Measurements from ENCODE around the gene SCN4A. TPM values are rescaled to one million over a fixed set of nuclear protein-coding genes. Genes with fewer than 3 reads are reported as not detected.
A peak's percentile ranks its signal among the peaks of the same experiment; 100 is the strongest.
"Not testable (repeated sequence)": the region's sequence is repeated elsewhere in the genome, so short reads cannot be mapped to it uniquely, and the experiment has no call there.

SCN4A gene
- total RNA-seq, 4 donors from 2014 or later, result 0.83 TPM; not detected in 3

DNA sequence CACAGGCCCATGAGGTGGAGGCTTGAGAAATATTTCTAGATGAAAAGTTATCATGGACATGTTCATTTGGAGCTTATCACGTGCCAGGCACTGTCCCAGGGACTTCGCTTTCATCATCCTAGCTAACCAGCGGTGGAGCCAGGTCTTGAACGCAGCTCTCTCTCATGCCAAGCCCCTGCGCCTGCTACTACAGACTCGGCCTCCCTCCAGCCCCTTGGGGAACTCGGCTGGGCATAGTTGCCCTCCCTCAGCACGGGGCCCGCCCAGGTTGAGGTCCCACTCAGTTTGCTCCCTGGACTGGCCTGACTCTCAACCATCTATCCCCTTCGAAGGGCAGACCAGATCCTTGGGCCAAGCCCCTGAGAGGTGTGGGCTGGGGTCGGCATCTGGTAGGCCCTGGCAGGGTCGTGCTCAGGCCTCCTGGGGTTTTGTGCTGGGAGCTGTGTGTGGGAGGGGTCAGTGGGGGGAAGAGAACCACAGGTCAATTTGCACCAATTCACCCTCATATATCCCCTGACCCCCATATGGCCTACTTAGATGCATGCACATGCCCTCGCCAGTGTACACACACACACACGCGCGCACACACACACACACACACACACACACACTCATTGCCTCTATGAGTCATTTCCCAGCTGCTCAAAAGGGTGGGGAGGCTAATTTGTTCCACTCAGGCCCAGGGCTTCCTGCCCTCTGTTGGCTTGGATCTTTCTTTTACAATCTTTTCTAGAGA lies 12.1 kb upstream of the SCN4A start:
- Histone ChIP-seq H3K27ac (peak overlapping the region in 3 of 4 donors; percentile 8 to 64 (median 31)), H3K4me3 (no peak overlapping the region), H3K27me3 (no peaks in the 10 kb centered on the region), H3K4me1 (peaks cover 0 to 8% (median 0%) of the 10 kb centered on the region in 4 donors), H3K36me3 (no peaks in the 10 kb centered on the region), H3K9me3 (peaks cover 0 to 3% (median 2%) of the 10 kb centered on the region in 4 donors)
- TF ChIP-seq POLR2A (IDR thresholded peaks at IDR 0.05), result no peak
- TF ChIP-seq, protein P1, sequence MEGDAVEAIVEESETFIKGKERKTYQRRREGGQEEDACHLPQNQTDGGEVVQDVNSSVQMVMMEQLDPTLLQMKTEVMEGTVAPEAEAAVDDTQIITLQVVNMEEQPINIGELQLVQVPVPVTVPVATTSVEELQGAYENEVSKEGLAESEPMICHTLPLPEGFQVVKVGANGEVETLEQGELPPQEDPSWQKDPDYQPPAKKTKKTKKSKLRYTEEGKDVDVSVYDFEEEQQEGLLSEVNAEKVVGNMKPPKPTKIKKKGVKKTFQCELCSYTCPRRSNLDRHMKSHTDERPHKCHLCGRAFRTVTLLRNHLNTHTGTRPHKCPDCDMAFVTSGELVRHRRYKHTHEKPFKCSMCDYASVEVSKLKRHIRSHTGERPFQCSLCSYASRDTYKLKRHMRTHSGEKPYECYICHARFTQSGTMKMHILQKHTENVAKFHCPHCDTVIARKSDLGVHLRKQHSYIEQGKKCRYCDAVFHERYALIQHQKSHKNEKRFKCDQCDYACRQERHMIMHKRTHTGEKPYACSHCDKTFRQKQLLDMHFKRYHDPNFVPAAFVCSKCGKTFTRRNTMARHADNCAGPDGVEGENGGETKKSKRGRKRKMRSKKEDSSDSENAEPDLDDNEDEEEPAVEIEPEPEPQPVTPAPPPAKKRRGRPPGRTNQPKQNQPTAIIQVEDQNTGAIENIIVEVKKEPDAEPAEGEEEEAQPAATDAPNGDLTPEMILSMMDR (IDR thresholded peaks at IDR 0.05), result no peak
- DNase-seq, result peak in 1 of 3 donors; percentile 65

DNA sequence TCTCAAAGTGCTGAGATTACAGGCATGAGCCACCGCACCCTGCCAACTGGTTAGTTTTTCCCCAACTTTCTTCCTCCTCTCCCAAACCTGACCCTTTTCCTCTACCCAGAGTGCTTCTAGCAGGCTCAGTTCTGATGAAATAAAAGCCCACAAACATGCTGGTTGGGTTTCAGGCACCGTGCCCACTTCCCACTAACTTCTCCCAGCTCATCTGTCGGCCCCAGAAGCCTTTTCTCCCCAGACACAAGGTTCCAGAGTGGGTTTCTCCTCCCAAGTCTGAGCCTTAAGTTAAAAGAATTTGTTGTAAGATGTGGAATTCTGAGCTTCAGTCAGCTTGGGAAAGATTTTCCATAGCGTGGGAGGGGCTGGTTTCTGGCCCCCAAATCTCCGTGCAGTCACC lies 11.5 kb upstream of the SCN4A start:
- Histone ChIP-seq H3K9me3 (peaks cover 0 to 3% (median 2%) of the 10 kb centered on the region in 4 donors), H3K27ac (peak overlapping the region in 3 of 4 donors; percentile 8 to 59 (median 31)), H3K27me3 (no peaks in the 10 kb centered on the region), H3K4me3 (no peak overlapping the region), H3K36me3 (no peaks in the 10 kb centered on the region), H3K4me1 (peaks cover 0 to 8% (median 0%) of the 10 kb centered on the region in 4 donors)
- no peak for DNase-seq
- TF ChIP-seq, protein P1 (IDR thresholded peaks at IDR 0.05), result no peak
- TF ChIP-seq POLR2A (IDR thresholded peaks at IDR 0.05), result no peak

DNA sequence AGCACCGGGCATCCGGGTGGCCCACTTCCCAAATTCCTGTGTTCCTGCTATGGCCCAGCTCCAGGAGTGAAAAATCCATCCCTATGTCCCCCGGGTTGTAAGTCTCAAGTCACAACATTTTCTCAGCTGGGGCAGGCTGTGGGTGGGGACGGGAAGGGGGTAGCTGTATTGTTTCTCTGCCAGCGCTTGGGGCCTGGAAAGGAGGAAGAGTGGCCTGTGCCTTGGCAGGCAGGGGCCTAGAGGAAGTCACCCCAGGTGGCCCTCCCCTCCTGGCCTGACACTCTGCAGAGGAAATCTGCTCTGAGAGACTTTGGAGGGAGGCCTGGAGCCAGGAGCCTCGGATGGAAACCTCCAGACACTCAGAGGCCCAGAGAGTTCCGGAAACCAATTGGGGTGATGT lies 10.6 kb upstream of the SCN4A start:
- Histone ChIP-seq H3K27ac (peak overlapping the region in 1 of 4 donors; percentile 31), H3K4me1 (peaks cover 0 to 8% (median 0%) of the 10 kb centered on the region in 4 donors), H3K36me3 (no peaks in the 10 kb centered on the region), H3K9me3 (peaks cover 0 to 3% (median 2%) of the 10 kb centered on the region in 4 donors), H3K27me3 (no peaks in the 10 kb centered on the region), H3K4me3 (no peak overlapping the region)
- TF ChIP-seq, protein P1 (IDR thresholded peaks at IDR 0.05), result no peak
- no peak for TF ChIP-seq POLR2A (IDR thresholded peaks at IDR 0.05)
- DNase-seq, result no peak

DNA sequence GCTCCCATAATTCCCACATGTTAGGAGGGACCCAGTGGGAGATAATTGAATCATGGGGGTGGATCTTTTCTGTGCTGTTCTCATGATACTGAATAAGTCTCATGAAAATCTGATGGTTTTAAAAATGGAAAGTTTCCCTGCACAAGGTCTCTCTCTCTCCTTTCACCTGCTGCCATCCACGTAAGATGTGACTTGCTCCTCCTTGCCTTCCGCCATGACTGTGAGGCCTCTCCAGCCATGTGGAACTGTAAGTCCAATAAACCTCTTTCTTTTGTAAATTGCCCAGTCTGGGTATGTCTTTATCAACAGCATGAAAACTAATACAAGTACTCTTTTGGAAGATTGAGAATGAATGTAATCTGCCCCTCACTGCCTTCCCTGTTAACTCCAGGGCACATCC lies 9.9 kb upstream of the SCN4A start:
- not testable (repeated sequence) for H3K9me3 ChIP-seq, H3K27ac ChIP-seq, H3K27me3 ChIP-seq, H3K4me1 ChIP-seq, H3K4me3 ChIP-seq, H3K36me3 ChIP-seq, DNase-seq

DNA sequence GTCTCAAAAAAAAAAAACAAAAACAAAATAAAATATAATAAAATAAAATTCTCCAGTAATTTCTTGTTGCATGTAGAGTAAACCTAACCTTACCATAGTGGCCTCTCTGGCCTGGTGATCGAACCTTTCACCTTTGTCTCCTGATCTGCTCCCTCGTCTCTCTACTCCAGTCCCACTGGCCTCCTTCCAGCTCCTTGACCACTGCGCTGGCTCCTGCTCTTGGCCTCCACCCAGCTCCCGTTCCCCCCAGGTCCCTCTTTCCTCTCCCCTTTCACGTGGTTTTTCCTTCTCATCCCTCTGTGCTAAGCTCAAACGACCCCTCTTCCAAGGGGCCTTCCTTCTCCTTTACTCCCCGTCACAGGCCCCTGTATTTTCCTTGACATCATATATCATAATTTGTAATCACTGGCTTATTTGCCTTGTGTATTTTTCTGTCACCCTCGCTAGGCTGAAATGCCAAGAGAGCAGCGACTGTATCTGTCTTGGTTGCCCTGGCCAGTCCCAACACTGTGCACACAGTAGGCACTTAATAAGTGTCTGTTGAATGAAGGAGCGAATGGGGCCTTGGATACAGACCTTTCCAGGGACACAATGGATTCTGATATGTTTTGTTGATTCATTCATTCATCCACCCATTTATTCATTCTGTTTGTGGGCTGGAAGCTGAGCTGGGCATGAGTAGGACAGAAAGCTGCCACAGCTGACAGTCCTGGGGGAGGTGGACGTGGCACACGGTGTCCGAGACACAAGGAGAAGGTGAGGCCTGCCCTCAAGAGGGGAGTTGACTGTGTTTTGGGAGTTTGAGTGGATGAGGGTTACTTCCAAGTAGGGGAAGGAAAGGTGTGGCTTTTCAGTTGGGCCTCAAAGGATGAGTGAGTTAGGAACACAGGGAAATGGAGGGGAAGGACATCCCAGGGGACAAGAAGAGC lies 5.8 kb upstream of the SCN4A start:
- no peak for TF ChIP-seq POLR2A (IDR thresholded peaks at IDR 0.05)
- TF ChIP-seq, protein P1 (IDR thresholded peaks at IDR 0.05), result no peak
- DNase-seq, result no peak
- no peaks in the 10 kb centered on the region for H3K27me3 ChIP-seq
- no peaks in the 10 kb centered on the region for H3K4me1 ChIP-seq
- no peak overlapping the region for H3K27ac ChIP-seq
- no peaks in the 10 kb centered on the region for H3K36me3 ChIP-seq
- no peak overlapping the region for H3K4me3 ChIP-seq
- peaks cover 0 to 3% (median 2%) of the 10 kb centered on the region in 4 donors for H3K9me3 ChIP-seq

DNA sequence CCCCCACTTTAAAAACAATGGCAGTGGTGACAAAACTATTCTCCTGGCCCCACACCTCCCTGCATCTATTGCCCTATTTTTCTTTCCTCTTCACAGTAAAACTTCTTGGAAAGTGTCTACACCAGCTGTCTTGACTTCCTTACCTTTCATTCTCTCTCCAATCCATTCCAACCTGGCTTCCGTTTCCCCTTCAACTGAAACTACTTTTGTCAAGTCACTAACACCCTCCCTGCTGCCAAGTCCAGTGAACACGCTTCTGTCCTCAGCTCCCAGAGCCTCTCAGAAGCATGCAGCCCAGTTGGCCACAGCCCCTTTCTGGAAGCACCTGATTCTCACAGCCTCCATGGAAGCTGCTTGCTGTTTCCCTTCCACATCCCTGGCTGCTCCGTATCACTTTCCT lies 4.0 kb upstream of the SCN4A start:
- Histone ChIP-seq H3K27ac (no peak overlapping the region), H3K27me3 (no peaks in the 10 kb centered on the region), H3K9me3 (peaks cover 0 to 3% (median 0%) of the 10 kb centered on the region in 4 donors), H3K4me3 (no peak overlapping the region), H3K4me1 (no peaks in the 10 kb centered on the region), H3K36me3 (no peaks in the 10 kb centered on the region)
- no peak for DNase-seq
- TF ChIP-seq POLR2A (IDR thresholded peaks at IDR 0.05), result no peak
- TF ChIP-seq, protein P1 (IDR thresholded peaks at IDR 0.05), result no peak

Data from Peyer's patch (tissue), 4 donors.